Stimulated activated CD4-positive, alpha-beta T cell treated with anti-CD3 and anti-CD28 coated beads, TNF-alpha, amount 100 ng/mL, for 24 hours (primary cell): ENCODE data around the gene LRRC3B.

Experiments used
- DNase-seq, 3 experiments: peaks; one replicate each; pipeline ENCODE4 v3.0.0-alpha.2; 2020; ENCODE audit warnings: low read depth in 3 of 3

Gene LRRC3B

GRCh38 chr3:26708501-26708900 is 85.9 kb downstream of the LRRC3B start:
- no peak for DNase-seq

- DNase-seq: no peak
Observed at GRCh38 chr3:26712211-26713026, 89.8 kb downstream of the LRRC3B start.

GRCh38 chr3:26713091-26713490 is 90.5 kb downstream of the LRRC3B start:
- DNase-seq: no peak

- DNase-seq: no peak
Observed at GRCh38 chr3:26714485-26714884, 91.9 kb downstream of the LRRC3B start.

- DNase-seq: no peak
Observed at GRCh38 chr3:26715431-26715830, 92.9 kb downstream of the LRRC3B start.

GRCh38 chr3:26718315-26718714 is 95.7 kb downstream of the LRRC3B start:
- no peak for DNase-seq

GRCh38 chr3:26719134-26719533 is 96.6 kb downstream of the LRRC3B start:
- no peak for DNase-seq

- DNase-seq: no peak
Observed at GRCh38 chr3:26721047-26721446, 98.5 kb downstream of the LRRC3B start.

- DNase-seq: no peak
Observed at GRCh38 chr3:26731843-26732242, 109.3 kb downstream of the LRRC3B start.

- no peak for DNase-seq
Observed at GRCh38 chr3:26750263-26750662, 127.7 kb downstream of the LRRC3B start.

- DNase-seq: no peak
Observed at GRCh38 chr3:26752466-26752865, 129.9 kb downstream of the LRRC3B start.

- DNase-seq: no peak
Observed at GRCh38 chr3:26753095-26753494, 130.5 kb downstream of the LRRC3B start.

GRCh38 chr3:26757978-26758377 is 135.4 kb downstream of the LRRC3B start:
- no peak for DNase-seq
